NOMO-1 treated with DMSO at 0.1 percent for 48 hours (cell line): ENCODE data around the gene PRKAG2.

Source experiments
- DNase-seq: peaks from one replicate; lab custom pipeline; 2025; ENCODE audit not compliant: unreplicated experiment; lab: John Stamatoyannopoulos, UW

PRKAG2 gene

DNA sequence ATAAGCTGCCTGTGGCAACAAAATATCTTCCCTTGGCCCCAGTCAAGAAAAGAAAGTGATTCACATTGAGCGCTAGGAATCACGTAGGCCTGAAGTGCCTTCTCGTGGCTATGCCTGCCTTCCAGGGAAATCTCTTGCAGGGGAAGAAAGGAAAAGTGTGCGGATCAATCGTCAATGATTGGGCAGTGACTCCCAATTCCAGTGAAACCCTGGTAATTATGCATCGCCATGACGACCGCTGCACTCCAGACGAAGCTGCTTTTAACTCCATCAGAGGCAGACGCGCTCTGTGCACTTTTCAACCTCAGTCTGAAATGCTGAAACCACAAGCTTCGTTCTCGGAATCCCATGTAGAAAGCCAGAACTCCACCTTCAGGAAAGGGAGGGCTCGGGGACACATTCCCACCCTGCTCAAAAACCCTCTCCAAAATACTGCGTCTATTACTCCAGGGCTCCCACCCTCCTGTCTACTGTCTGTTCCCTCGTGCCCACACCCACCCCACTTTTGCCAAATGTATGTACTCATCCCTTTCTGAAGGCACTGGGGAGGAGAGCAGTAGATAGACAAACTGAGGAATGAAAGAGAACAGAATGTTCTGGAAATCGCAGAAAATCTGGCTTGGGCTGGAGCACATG lies 24.2 kb upstream of the PRKAG2 start:
- DNase-seq = no peak

- no peak for DNase-seq
Observed at GRCh38 chr7:151900591-151900985, 23.7 kb upstream of the PRKAG2 start.

DNA sequence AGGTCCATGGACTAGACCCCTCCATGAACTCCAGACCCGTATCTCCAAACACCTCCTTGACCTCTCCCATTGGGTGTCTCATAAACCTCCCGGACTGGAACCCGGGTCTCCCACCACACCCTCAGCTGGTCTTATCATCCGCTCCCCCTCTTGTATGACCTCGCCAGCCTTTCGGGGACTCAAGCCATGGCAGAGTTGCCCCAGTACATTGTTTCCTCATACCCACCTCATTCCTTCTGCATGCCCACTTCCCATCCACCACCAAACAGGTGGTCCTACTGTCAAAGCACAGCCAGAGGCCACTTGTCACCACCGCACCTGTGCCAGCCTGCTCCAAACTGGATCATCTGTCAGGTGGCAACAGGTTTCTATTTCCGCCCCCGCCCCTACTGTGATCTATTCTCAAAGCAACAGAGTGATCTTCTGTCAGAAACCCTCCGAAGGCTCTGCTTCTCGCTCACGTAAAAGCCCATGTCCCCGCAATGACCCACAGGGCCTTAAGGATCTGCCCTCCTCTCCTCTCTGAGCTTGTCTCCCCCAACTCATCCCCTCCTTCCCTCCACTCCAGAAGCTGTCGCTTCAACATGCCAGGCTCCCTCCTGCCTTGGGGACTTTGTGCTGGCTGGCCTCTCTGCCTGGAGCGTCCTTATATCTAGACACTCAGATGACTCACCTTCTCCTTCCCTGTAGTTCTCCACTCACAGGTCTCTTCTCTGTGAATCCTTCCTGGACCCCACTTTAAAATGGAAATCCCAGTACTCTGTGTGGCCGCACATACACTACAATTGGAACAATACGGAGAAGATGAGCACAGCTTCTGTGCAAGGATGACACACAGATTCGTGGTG lies 22.8 kb upstream of the PRKAG2 start:
- no peak for DNase-seq

DNA sequence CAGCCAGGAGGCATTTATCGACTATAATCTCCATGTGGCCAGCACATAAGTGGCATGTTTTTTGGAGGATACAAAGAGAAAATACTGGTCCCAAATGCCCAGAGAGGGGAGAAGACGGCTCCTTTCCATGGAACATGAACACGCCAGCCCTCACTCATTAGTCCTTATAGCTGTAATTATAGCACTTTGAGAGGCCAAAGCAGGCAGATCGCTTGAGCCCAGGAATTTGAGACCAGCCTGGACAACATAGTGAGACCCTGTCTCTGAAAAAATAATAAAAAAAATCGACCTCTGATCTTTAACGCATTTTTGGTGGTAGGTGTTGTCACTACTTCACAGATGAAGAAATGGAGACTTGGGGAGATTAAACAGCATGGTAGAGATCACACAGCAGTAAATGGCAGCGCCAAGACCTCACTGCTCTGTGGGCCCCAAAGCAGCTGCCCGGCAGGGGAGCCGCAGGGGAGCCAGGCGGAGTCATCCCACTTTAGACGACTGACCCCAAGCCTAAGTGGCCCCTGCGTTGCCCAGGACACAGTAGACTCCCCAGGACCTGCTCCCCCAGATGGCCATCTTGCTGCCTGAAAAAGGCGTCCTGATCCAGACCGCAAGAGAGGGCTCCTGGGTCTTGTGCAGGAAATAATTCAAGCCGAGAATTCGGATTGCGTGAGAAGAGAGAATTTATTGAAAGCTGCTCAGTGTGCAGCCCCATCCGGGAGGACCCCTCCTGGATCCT lies 21.2 kb upstream of the PRKAG2 start:
- no peak for DNase-seq

GRCh38 chr7:151897161-151897731 lies 20.3 kb upstream of the PRKAG2 start:
- no peak for DNase-seq

- no peak for DNase-seq
Observed at GRCh38 chr7:151896486-151896885, 19.6 kb upstream of the PRKAG2 start.

- DNase-seq = no peak
Observed at GRCh38 chr7:151896086-151896485, 19.2 kb upstream of the PRKAG2 start.

DNA sequence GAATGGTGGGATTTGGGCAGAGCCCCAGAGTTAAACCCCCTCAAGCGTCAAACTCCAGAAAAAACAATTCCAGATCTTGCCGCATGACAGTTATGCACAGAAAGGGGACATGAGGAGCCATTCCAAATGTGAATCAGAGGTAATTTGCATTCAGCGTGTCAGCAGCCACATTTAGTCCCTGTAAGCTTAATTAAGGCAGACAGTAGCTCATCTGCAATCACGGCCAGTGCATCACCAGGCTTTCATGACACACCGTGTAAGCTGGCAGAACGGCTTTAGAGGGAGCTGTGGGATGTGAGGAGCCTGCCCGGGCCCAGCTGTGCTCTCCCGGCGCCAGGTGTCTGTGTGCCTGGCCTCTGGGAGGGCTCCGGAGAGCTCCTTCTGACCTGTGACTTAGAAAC lies 18.7 kb upstream of the PRKAG2 start:
- DNase-seq = no peak

DNA sequence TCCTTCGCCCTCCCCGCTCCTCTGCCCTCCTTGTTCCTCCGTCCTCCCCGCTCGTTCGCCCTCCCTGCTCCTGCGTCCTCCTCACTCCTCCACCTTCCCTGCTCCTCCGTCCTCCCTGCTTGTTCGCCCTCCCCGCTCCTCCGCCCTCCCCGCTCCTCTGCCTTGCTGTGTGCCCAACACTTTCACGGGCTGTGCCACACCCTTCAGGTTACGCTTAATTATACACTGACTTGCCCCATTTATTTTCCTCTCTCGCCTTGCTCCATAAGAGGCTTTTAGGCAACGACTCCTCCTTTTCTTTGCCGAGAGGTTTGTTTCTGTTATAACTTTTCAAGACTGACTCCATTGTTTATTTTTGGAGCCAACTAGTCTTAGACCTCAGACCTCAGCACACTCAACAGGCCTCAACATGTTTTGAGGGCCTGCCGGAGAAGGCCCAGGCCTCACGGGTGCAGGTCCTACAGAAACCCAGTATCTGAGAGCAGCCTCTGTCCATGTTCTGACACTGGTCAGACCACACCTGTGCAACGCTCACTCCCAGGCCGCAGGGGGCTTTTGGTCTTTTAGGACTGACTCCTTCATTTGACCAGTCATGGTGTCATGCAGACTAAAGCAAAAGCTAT lies 18.2 kb upstream of the PRKAG2 start:
- no peak for DNase-seq

GRCh38 chr7:151894111-151895007 lies 17.4 kb upstream of the PRKAG2 start:
- no peak for DNase-seq

GRCh38 chr7:151893405-151893923 lies 16.5 kb upstream of the PRKAG2 start:
- no peak for DNase-seq

- DNase-seq = no peak
Observed at GRCh38 chr7:151891753-151892152, 14.8 kb upstream of the PRKAG2 start.

DNA sequence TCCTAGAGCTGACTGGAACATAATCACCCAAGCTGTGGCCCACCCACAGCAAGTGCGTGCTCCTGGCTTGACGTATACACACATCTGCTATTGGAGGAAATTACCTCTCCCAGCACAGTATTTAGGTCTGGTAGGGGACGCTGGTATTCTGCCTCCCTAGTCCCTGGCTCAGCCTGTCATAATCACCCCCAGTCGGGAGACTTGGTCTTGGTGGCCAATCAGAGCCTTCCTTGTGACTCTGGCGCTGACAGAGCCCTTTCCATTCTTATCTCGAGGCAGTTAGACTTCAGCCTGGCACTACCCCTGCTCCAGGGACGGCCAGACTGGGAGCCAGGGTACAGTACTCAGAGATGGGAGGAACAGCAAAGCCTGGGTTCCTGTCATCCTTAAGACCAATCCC lies 14.3 kb upstream of the PRKAG2 start:
- no peak for DNase-seq

- peak; percentile 21 for DNase-seq
Observed at GRCh38 chr7:151890355-151891004, 13.6 kb upstream of the PRKAG2 start.

DNA sequence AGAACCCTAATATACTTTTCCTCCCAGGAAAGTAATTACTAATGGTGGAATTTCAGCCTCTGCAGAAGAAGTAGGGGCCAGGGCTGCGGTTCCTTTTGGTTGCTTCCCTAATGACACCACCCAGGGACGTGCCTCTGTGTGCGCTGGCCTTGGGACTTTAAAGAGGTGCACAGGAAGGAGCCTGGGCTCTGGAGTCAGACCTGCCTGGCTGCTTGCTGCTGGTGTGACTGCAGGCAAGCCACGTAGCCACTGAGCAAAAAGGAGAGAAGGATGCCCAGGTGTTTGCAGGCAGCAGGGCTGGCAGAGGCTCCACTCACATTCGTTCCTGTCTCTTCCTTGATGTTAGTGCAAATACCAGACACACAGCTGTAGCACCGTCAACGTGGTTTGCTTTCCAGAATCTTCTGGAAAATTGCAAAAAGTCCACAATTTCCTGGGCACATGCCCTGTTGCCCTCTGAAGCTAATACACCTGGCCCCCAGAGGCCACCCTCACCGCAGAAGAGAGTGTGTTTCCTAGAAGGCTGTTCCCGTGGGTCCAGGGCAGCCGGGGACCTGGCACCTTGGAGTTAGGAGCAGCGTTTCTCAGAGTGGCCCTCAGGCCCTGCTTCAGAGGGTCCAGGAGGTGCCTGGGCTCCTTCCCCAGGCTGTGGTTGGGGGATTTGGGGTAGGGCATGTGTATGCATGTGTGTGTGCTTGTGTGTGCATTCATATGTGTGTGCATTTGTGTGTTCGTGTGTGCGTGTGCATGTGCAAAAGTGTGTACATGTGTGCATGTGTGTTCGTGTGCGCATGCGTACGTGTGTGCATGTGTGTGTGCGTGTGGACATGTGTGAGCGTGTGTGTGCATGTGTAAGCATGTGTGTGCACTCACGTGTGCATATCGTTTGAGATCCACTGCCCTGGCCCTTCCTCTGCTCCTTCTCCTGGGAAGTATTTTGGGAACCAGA lies 12.8 kb upstream of the PRKAG2 start:
- DNase-seq = no peak

DNA sequence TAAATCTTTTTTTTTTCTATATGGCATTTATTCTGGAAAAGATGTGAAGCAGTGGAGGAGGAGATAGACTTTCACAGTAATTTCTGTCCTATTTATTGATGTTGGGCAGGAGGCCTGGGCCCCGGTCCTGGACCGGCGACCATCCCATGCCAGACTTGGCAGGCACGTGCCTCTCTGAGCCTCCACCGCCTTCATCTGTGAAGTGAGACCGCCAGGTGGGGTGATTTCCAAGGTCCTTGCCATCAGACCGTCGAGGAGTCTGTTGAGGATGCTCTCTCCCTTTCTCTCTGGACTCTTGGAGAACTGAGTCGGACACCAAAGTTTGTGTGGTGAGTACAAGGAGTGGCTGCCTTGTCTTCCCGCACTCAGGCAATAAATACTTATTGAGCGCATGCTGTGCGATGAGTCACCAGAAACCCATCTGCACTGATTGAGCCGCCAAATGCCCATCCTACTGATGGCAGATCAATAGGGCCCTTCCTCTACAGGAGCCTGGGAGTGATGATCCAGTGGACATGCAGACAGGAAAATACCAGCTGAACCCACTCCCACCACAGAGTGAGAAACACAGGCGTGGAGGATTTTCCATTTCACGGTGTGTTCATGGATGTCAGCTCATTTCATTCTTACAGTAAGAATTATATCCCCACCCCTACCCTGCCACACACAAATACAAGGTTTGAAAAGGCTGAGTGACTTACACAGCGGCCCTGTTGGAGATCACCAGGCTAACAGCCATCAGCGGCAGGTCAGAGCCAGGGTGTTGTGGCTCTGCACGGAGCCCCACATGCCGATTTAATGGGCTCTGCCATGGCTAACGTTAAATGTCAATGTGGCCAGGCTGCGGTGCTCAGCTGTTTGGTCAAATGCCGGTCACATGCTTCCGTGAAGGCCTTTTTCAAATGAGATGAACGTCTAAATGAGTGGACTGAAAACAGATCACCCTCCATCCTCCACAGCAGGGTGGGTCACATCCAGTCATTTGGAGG lies 11.5 kb upstream of the PRKAG2 start:
- no peak for DNase-seq

- no peak for DNase-seq
Observed at GRCh38 chr7:151886783-151887182, 9.9 kb upstream of the PRKAG2 start.
